ENCODE data around the gene CCDC187.
"Not testable (repeated sequence)": the region's sequence is repeated elsewhere in the genome, so short reads cannot be mapped to it uniquely, and the experiment has no call there.

The CCDC187 gene

GRCh38 chr9:136303825-136304416 is at the start of gene CCDC187:
Gene CCDC187, minus strand, starts transcription at chr9:136304094. Its CDS starts 264 bp downstream, at chr9:136303830.
- no peak for DNase-seq

GRCh38 chr9:136353088-136353487 is 49.2 kb upstream of the CCDC187 start:
- DNase-seq: no peak

- DNase-seq: no peak
These were observed 48.8 kb upstream of the CCDC187 start for GRCh38 chr9:136352682-136353081.

- not testable (repeated sequence) for DNase-seq
These were observed 48.0 kb upstream of the CCDC187 start for GRCh38 chr9:136351868-136352267.

DNA sequence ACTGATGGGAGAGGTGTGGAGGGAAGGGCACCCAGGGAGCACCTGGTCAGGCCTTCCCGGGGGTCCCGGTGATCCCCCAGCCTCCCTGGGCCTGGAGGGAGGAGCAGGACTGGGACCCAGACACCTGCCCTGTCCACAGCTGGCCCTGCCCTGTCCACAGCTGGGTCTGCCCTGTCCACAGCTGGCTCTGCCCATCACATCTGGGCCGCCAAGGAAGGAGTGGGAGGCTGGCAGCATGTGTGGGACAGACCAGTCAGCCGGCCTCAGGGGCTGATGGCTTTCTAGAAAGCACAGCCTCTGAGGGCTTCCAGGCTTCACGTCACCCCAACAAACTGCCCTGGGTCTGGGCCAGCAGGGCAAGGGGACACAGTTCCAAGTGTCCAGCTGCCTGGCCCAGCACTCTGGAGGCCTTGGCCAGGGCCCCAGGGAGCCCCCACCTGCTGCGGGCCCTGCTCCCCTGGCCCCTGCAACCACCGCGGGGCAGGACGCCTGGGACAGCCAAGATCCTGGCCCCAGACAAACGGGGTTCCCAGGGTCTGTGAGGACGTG is 47.4 kb upstream of the CCDC187 start:
- no peak for DNase-seq

DNA sequence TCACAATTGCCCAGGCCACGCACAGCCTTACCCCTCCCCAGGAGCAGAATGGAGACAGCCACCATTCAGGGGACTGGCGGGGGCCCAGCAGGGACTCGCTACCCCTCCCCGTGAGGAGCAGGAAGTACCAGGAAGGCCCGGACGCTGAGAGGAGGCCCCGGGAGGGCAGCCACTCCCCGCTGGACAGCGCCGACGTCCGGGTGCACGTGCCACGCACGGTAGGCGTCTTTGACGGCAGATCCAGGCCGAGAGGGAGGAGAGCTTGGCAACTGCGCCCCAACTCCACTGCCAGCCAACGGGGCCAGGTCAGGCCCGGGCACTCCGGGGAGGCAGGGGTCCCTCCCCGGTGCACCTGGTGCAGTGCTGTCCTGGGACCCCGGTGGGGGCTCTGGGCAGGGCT is 45.7 kb upstream of the CCDC187 start:
- no peak for DNase-seq

- DNase-seq: no peak
These were observed 44.8 kb upstream of the CCDC187 start for GRCh38 chr9:136348691-136349090.

DNA sequence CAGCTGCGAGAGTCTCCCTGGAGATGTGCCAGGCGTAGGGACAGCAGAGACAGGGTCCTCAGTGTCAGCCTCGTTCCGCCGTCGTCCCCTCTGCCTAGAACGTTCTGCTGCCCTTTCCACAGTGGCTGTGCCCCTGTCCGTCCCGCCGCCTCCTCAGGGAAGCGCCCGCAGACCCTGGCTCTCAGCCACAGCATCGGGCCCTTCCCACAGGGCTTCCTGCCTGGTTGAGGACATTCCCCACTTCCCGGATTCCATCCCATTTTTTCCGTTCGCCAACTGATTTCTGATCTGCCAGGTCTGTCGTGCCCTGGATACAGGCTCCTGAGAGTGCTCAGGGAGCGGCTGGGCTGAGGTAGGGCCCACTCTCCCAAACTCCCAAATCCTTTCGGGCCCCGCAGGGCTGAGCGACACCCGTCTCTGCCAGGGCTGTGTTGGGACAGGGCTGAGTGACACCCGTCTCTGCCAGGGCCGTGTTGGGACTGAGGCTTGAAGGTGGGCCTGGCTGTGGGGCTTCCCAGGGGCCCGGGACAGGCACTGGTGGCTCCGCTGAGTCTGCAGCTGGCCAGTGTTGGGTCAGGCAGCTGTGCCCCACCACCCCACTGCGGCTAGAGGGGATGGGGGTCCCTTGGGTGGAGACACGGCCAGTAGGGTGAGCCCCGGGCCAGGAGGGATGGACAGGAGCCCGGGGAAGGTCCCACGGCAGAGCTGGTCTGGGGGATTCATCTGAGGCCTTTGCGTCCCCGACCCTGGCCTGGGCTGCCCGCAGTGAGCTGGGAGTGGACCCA is 43.8 kb upstream of the CCDC187 start:
- DNase-seq: no peak

DNA sequence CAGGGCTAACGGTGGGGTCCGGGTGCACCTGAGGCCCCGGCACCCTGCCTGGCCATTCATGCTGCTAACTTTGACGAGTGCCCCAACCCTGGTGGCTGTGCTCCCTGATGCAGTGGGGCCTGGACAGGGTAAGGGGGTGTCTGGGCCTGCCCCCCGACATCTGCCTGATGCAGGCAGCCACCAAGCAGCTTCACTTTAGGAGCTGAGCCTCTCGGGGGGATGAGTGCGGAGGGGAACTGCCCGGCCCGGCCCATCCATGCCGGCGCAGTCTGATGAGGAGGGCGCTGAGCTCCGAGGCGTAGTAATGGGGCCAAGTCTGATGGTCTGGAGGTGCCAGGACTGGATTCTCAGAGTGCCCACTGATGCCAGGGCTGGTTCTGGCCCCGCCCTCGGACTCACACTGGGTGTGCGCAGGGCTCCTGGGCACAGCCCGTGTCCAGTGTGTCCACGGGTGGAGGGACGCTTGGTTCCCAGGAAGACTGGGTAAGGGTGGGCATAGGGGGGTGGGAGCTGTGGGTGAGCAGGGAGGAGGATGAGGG is 43.1 kb upstream of the CCDC187 start:
- no peak for DNase-seq

GRCh38 chr9:136346157-136346481 is 42.2 kb upstream of the CCDC187 start:
- no peak for DNase-seq

DNA sequence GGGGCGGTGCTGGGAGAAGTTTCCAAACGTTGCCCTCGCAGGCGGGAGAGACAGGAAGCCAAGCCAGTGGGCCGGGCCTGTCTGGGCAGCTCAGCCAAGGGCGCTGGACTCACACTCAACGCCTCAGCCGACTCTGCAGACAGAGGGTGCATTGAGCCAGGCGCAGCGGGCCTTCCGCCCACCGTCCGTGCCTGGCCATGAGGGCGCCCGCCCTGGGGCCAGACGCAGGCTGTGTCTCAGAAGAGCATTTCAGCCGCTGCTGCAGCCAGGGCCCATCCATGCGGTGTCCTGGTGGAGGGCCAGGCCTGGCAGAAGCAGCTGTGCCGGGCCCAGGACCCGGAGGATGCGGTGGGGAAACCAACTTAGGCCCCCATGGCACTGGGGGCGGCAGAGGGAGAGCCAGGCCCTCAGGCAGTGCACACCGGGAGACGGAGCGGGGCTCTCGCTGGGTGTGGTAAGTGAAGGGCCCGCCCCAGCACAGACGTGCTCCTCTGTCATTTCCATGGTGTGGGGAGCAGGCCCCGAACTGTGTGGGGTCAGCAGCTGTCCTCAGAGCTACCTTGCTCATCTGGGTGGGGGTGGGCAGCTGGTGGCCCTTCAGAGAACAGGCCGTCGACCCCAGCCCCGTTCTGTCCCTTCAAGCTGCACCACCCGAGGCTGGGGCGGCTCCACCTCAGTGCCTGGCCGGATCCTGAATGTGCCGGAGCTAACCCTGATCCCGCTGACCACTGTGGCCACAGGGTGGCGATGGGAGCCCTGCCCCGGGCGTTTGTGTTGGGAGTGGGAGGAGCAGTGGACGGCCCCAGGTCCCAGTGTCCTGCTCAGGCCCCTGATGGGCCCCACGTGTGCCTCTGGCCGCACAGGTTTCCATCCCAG is 41.6 kb upstream of the CCDC187 start:
- DNase-seq: no peak

- no peak for DNase-seq
These were observed 40.8 kb upstream of the CCDC187 start for GRCh38 chr9:136344544-136345280.

GRCh38 chr9:136343884-136344269 is 40.0 kb upstream of the CCDC187 start:
- no peak for DNase-seq

DNA sequence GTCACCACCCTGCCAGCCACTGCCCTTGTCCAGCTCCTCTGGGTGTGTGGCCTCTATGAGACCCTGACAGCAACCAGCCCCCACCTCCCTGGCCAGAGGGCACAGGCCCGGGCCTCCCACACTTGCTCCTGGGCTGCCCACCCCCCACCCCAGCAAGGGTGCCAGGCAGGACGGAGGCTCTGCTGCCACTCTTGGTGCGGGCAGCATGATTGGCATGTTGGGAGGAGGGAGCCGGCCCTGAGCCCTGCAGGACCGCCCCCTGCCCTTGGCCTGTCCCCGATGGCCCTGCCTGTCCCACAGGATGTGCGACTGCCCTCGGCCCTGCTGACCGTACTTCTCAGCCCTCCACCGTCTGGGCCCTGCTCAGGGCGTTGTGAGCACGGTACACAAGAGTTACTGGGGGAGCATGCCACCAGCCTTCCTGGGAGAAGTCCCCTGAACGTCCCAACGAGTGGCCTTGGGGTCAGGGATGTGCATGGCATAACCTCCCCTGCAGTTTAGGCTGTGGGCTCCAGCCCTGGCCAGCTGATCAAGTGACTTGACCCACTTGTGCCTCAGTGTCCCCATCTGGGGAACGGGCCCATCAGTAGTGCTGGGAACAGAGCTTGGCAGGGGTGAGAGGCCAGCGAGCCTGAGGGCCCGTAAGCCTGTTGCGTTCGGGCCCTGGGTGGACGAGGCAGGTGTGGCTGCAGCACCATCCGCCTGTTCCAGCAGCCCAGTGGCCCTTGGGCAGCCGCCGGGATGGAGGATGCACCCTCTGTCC is 39.4 kb upstream of the CCDC187 start:
- no peak for DNase-seq

DNA sequence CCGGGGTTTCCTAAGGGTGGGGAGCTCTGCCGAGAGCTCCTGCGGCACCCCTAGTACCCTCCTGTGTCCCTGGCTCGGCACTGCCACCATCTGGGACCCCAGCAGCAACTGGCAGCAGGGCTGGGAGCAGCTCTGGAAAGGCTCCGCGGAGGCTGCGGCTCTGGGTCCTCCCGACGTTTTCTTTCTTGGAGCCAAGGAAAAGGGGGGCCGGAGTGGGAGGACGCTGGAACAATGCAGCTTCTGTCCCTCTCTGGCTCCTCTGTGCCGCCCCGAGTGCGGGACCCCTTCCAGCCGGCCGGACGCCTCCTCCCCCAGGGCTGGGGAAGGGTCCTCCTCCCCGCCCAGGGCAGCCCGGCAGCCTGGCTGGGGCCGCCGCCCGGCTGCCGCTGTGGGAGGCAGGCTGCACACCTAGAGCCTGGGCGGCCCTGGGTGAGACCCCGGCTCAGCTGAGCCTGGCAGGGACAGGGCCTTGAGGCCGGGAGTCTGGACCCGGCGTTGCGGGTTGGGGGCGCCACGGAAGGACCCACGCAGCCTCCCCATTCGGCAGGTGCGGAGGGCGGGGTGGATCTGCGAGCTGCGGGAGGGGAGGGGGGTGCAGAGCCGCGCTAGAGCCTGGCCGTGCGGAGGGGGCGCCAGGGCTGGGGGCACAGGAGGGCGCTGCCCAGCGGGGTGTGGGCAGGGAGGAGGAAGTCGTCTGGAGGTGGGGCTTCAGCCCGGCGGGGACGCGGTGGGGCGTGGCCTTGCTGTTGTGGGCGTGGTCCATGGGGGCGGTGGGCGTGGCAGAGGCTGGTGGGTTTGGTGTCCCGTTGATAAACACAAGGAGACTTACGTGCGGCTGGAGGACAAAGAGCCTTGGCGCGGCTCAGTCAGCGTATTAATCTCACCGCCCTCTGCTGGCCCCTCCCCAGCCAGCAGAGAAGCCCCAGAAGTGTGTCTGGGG is 38.6 kb upstream of the CCDC187 start:
- DNase-seq: peak; percentile 13

DNA sequence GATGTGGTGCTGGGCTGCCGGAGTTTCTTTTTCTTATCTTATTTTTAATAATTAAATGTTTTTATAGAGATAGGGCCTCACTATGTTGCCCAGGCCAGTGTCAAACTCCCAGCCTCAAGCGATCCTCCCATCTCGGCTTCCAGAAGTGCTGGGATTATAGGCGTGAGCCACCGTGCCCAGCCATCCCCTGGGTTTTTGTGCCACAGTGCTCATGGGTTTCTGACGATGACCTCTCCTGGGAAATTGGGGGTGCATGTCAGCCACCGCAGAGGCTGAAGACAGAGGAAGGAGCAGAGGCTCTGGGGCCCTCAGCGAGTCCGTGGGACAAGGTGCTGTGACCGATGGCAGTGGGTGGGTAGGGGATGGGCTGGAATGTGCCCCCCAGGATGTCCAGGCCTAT is 37.9 kb upstream of the CCDC187 start:
- DNase-seq: no peak

- no peak for DNase-seq
These were observed 37.3 kb upstream of the CCDC187 start for GRCh38 chr9:136341042-136341655.

GRCh38 chr9:136340356-136341041 is 36.6 kb upstream of the CCDC187 start:
- DNase-seq: no peak

DNA sequence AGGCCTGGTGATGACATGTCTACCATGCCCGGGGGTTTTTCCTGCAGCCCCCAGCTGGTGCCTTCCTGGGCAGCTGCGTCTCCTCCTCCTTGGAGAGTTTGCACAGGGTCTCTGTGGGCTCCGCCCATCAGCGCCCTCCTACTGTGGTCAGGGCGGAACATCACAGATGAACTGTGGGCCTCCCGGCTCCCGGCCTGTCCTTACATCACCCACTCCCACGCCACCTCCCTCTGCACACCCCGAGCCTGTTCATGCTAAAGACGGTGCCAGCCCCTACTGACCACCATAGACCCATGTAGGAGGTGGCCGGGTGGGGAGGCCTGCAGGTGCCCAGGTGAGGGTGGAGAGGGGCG is 36.0 kb upstream of the CCDC187 start:
- DNase-seq: no peak
